Measurements from ENCODE around the gene EYS. TPM values are rescaled to one million over a fixed set of nuclear protein-coding genes. Genes with fewer than 3 reads are reported as not detected.
"Not testable (repeated sequence)": the region's sequence is repeated elsewhere in the genome, so short reads cannot be mapped to it uniquely, and the experiment has no call there.

The EYS gene
- total RNA-seq, 2 donors from 2014 or later = not detected

DNA sequence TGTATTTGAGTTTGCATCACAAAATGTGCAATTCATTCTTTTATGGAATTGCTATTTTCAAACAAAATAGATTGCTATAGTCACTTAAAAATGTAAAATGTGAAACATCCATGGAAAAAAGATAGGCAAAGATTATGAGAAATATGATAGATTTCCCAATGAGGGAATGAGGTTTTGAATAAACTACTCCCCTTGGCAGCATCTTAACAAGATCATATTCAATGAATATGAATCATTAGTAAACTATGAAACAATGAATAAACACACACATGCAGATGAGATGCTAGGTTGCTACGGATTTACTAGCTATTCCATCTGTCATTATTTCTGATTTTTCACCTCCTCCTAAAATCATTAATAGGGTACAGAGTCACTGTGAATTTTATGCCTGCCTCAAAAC, 1669.6 kb downstream of the EYS start:
- Histone ChIP-seq H3K36me3 (no peaks in the 10 kb centered on the region), H3K27ac (no peak overlapping the region), H3K27me3 (no peaks in the 10 kb centered on the region), H3K9me3 (no peaks in the 10 kb centered on the region), H3K4me1 (no peaks in the 10 kb centered on the region), H3K4me3 (no peak overlapping the region)
- no peak for DNase-seq (ENCODE audit: low spot score)
- TF ChIP-seq, protein P1, sequence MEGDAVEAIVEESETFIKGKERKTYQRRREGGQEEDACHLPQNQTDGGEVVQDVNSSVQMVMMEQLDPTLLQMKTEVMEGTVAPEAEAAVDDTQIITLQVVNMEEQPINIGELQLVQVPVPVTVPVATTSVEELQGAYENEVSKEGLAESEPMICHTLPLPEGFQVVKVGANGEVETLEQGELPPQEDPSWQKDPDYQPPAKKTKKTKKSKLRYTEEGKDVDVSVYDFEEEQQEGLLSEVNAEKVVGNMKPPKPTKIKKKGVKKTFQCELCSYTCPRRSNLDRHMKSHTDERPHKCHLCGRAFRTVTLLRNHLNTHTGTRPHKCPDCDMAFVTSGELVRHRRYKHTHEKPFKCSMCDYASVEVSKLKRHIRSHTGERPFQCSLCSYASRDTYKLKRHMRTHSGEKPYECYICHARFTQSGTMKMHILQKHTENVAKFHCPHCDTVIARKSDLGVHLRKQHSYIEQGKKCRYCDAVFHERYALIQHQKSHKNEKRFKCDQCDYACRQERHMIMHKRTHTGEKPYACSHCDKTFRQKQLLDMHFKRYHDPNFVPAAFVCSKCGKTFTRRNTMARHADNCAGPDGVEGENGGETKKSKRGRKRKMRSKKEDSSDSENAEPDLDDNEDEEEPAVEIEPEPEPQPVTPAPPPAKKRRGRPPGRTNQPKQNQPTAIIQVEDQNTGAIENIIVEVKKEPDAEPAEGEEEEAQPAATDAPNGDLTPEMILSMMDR (IDR thresholded peaks at IDR 0.05) = no peak

DNA sequence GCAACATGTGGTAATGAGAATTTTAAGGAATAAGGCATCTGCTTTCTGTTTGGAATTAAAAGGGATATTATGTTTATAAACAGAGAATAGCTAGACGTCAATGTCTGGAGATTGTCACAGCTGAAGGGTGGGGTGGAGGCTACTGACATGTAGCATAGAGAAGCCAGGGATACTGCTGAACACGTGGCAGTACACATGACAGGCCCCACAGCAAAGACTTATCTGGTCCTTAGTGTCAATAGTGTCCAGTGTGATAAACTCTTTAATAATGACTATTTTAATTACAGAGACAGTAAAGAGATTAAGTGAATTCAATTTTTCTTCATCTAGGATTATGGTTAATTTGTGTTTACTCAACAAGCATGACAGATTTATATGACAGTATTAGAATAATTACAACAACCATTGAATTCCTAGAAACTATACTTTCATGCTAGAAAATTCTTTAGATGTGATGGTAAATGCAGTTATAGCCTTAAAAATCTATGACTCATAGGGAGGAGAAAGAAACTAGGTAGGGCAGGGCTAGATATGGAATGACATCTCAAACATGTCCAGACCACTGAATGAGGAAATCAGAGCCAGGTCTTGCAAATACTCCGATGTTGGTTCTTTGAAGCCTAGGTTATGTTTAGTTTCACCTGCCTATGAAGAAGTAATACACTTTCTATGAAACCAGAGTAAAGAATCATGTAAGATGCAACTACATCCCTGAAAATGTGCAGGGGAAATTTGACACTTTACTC, 1671.9 kb downstream of the EYS start:
- H3K27ac ChIP-seq = no peak overlapping the region
- H3K36me3 ChIP-seq = no peaks in the 10 kb centered on the region
- no peaks in the 10 kb centered on the region for H3K9me3 ChIP-seq
- no peak overlapping the region for H3K4me3 ChIP-seq
- TF ChIP-seq, protein P1 (IDR thresholded peaks at IDR 0.05) = no peak
- no peaks in the 10 kb centered on the region for H3K27me3 ChIP-seq
- DNase-seq (ENCODE audit: low spot score) = no peak
- no peaks in the 10 kb centered on the region for H3K4me1 ChIP-seq

DNA sequence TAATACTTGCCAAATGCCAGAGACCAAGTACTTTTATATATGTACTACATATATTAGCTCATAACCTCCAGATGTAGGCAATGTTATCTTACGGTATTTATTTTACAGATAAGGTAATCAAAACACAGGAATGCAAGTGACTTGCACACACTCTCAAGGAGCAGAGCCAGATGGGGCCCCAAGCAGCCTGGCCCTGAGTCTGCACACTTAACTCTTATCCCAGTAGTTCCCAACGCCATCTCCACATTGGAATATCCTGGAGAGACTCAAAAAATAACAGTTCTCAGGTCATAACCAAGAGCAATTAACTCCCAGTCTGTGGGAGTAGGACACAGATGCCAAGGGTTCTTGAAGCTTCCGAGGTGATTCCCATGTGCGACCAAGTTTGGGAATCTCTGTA, 1672.7 kb downstream of the EYS start:
- H3K9me3 ChIP-seq = no peaks in the 10 kb centered on the region
- DNase-seq (ENCODE audit: low spot score) = no peak
- no peaks in the 10 kb centered on the region for H3K4me1 ChIP-seq
- H3K27me3 ChIP-seq = no peaks in the 10 kb centered on the region
- H3K27ac ChIP-seq = no peak overlapping the region
- H3K4me3 ChIP-seq = no peak overlapping the region
- TF ChIP-seq, protein P1 (IDR thresholded peaks at IDR 0.05) = no peak
- H3K36me3 ChIP-seq = no peaks in the 10 kb centered on the region

GRCh38 chr6:64030950-64031618, 1675.9 kb downstream of the EYS start:
- H3K4me1 ChIP-seq; H3K9me3 ChIP-seq; H3K36me3 ChIP-seq; H3K4me3 ChIP-seq; DNase-seq (ENCODE audit: low spot score); H3K27ac ChIP-seq; H3K27me3 ChIP-seq: not testable (repeated sequence)

- Histone ChIP-seq H3K27ac (no peak overlapping the region), H3K36me3 (no peaks in the 10 kb centered on the region), H3K9me3 (no peaks in the 10 kb centered on the region), H3K4me1 (no peaks in the 10 kb centered on the region), H3K4me3 (no peak overlapping the region), H3K27me3 (no peaks in the 10 kb centered on the region)
- no peak for DNase-seq (ENCODE audit: low spot score)
- TF ChIP-seq, protein P1 (IDR thresholded peaks at IDR 0.05) = no peak
Observed at GRCh38 chr6:64023693-64024092, 1683.3 kb downstream of the EYS start.

DNA sequence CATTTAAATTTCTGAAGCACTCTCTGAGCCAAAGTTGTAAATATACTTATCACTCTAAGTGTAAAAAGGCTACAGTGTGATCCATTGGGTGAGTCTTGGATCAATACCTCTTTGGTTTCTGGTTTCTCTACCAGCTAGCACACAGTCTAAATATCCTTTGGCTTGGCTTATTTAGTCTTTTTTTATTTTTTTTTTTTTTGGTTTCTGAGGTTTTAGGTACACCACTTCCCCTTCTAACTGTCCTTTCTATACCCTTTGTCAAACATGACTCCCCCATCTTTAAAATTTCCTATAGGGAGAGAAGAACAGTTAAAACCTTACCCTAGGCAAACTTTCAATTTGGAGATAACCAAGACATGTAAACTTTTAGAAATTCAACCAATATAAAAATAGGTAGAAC, 1692.4 kb downstream of the EYS start:
- Histone ChIP-seq H3K9me3 (no peaks in the 10 kb centered on the region), H3K27ac (no peak overlapping the region), H3K4me1 (no peaks in the 10 kb centered on the region), H3K4me3 (no peak overlapping the region), H3K27me3 (no peaks in the 10 kb centered on the region), H3K36me3 (no peaks in the 10 kb centered on the region)
- TF ChIP-seq, protein P1 (IDR thresholded peaks at IDR 0.05) = no peak
- no peak for DNase-seq (ENCODE audit: low spot score)

All from right atrium auricular region (tissue), 2 donors.